SK-N-MC (cell line): ENCODE data around the gene ZNF575.
A peak's percentile ranks its signal among the peaks of the same experiment; 100 is the strongest.

ENCODE experiments used
- DNase-seq: peaks from one replicate; pipeline ENCODE4 v3.0.0-alpha.2; 2011; ENCODE audit warnings: low read depth, low spot score
- H3K27ac ChIP-seq: fragments of 200-600 bp; sonication (generic); 2 replicates; pipeline ENCODE4 v1.5.1; 2016; ENCODE audit warnings: mixed run types
- H3K36me3 ChIP-seq: fragments of 200-600 bp; sonication (generic); 2 replicates; pipeline ENCODE4 v1.6.1; 2017; ENCODE audit warnings: antibody characterized with exemption, low read length, mixed read lengths; ENCODE audit not compliant: insufficient read depth
- H3K4me3 ChIP-seq: fragments of 200-600 bp; sonication (generic); 2 replicates; pipeline ENCODE4 v1.5.1; 2016
- H3K9ac ChIP-seq: fragments of 200-600 bp; sonication (generic); 2 replicates; pipeline ENCODE4 v1.8.0; 2017; ENCODE audit warnings: mixed run types, mixed read lengths; ENCODE audit not compliant: insufficient read length
- H3K9me3 ChIP-seq: fragments of 200-600 bp; sonication (generic); 2 replicates; pipeline ENCODE4 v1.6.1; 2017; ENCODE audit warnings: low read depth, mild to moderate bottlenecking, antibody characterized with exemption, low read length, moderate library complexity, mixed read lengths
- EZH2 ChIP-seq: fragments of 200-600 bp; sonication (generic); IDR thresholded peaks from one replicate; pipeline ENCODE4 v1.6.1; 2017; ENCODE audit warnings: antibody characterized with exemption
- FOXP2 ChIP-seq: optimal IDR thresholded peaks from 2 replicates; pipeline ENCODE3; 2011; ENCODE audit warnings: mild to moderate bottlenecking, moderate library complexity; ENCODE audit not compliant: insufficient read depth; ENCODE audit errors: extremely low read length, control extremely low read depth
- POLR2AphosphoS5 ChIP-seq: IDR thresholded peaks from 2 replicates; pipeline ENCODE4 v1.6.1; 2012; ENCODE audit warnings: mild to moderate bottlenecking, low read depth, low read length, borderline replicate concordance

The ZNF575 gene

DNA sequence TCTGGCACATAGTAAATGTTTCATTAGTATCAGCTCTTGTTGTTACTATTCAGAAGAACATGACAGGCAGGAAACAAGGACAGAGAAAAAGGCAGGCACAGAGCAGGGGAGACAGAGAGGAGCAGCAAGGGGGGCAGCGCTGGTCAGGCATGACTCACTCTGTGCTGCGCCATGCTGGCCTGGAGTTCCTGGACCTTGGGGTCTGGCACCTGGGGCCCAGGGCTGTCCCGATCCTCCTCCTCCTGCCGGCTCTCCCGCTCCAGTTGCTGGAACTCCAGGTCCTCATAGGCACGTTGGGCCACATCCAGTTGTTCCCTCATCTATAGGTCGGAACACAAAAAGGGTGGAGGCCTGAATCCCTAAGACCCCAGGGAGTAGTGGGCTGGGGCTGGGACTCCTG is 36.0 kb upstream of the ZNF575 start:
- no peaks in the 10 kb centered on the region for H3K36me3 ChIP-seq
- no peaks in the 10 kb centered on the region for H3K9me3 ChIP-seq
- no peak for DNase-seq

DNA sequence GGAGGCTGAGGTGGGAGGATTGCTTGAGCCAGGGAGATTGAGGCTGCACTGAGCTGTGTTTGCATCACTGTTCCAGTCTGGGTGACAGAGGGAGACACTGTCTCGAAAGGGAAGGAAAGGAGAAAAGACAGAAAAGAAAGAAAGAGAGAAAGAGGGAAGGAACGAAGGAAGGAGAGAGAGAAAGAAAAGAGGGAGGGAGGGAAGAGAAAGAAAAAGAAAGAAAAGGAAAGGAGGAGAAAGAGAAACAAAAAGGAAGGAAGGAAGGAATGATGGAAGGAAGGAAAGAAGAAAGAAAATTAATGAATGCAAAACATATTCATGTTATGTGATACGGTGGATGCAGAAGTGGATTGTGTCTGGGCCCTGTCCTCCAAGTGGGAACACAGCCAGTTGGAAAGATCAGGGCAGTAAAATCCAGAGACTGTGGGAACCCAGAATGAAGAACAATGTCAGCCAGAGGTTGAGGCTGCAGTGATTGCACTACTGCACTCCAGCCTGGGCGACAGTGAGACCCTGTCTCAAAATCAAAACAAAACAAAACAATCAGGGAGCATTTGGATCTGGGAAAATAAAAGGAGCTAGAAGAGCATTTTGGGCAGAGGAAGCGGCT is 34.6 kb upstream of the ZNF575 start:
- Histone ChIP-seq H3K9ac (no peak overlapping the region), H3K36me3 (no peaks in the 10 kb centered on the region), H3K9me3 (no peaks in the 10 kb centered on the region), H3K4me3 (no peak overlapping the region), H3K27ac (no peak overlapping the region)
- TF ChIP-seq EZH2 (no peak), POLR2AphosphoS5 (no peak), FOXP2 (no peak)
- DNase-seq: no peak

More for the DNA sequence above, 36.0 kb upstream of the ZNF575 start:
- H3K4me3 ChIP-seq: no peak overlapping the region
- TF ChIP-seq POLR2AphosphoS5 (no peak), EZH2 (no peak), FOXP2 (no peak)
- H3K9ac ChIP-seq: no peak overlapping the region
- H3K27ac ChIP-seq: no peak overlapping the region

DNA sequence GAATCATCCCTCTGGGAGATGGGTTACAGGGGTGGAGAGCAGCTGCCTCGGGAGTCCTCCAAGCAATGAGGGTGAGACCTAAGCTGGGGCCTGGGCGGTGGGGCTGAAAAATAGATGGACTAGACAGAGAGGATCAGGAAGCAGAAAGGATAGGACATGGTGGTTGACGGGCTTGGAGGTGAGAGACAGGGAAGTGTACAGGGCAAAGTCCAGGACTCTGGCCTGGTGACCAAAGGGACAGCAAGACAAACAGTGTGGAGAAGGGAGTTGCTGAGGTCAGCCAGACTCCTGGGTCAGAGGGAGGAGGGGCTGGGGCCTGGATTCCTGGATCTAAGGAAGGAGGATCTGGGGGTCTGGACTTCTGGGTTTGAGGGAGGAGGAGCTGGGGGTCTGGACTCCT is 33.9 kb upstream of the ZNF575 start:
- H3K9me3 ChIP-seq: no peaks in the 10 kb centered on the region
- no peak for DNase-seq
- H3K27ac ChIP-seq: no peak overlapping the region
- TF ChIP-seq POLR2AphosphoS5 (no peak), EZH2 (no peak), FOXP2 (no peak)
- H3K4me3 ChIP-seq: no peak overlapping the region
- H3K36me3 ChIP-seq: no peaks in the 10 kb centered on the region
- H3K9ac ChIP-seq: no peak overlapping the region

- no peak overlapping the region for H3K4me3 ChIP-seq
- no peaks in the 10 kb centered on the region for H3K9me3 ChIP-seq
- no peak overlapping the region for H3K27ac ChIP-seq
- no peak for DNase-seq
- no peak overlapping the region for H3K9ac ChIP-seq
- TF ChIP-seq POLR2AphosphoS5: no peak
- TF ChIP-seq EZH2: no peak
- no peaks in the 10 kb centered on the region for H3K36me3 ChIP-seq
Observed at GRCh38 chr19:43501661-43502418, 31.1 kb upstream of the ZNF575 start.

DNA sequence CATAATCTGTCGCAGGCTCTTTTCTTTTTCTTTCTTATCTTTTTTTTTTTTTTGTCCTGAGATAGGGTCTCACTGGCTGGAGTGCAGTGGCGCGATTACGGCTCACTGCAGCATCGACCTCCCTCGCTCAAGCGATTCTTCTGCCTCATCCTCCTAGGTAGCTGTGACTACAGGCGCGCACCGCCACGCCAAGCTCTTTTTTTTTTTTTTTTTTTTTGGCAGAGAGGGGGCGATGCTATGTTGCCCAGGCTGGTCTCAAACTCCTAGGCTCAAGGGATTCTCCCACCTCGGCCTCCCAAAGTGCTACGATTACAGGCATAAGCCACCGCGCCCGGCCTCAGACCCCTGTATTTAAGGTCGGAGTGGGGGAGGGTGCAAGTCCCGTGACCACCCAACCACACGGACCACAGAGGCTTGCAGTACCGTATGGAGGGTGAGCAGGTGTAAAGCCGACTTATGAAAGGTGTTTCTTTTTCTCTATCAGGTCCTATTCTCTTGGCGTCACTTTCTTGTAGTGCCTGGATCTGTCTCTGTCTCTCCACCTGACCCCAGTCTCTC is 30.5 kb upstream of the ZNF575 start:
- H3K4me3 ChIP-seq: no peak overlapping the region
- H3K9me3 ChIP-seq: no peaks in the 10 kb centered on the region
- H3K27ac ChIP-seq: no peak overlapping the region
- H3K9ac ChIP-seq: no peak overlapping the region
- TF ChIP-seq FOXP2 (no peak), EZH2 (no peak), POLR2AphosphoS5 (no peak)
- no peaks in the 10 kb centered on the region for H3K36me3 ChIP-seq
- no peak for DNase-seq

- Histone ChIP-seq H3K36me3 (no peaks in the 10 kb centered on the region), H3K9me3 (no peaks in the 10 kb centered on the region), H3K27ac (no peak overlapping the region), H3K4me3 (peak overlapping the region; percentile 93), H3K9ac (peak overlapping the region; percentile 77)
- TF ChIP-seq FOXP2 (no peak), EZH2 (no peak), POLR2AphosphoS5 (peak; percentile 66; the same call in 1 of the 2 replicates)
- DNase-seq: peak; percentile 48
Observed at GRCh38 chr19:43503501-43504425, 29.2 kb upstream of the ZNF575 start.

- H3K36me3 ChIP-seq: no peaks in the 10 kb centered on the region
- DNase-seq: no peak
- no peak for TF ChIP-seq FOXP2
- no peak for TF ChIP-seq EZH2
- TF ChIP-seq POLR2AphosphoS5: no peak
- H3K27ac ChIP-seq: no peak within 1 kb of the TSS
- H3K9me3 ChIP-seq: no peaks in the 10 kb centered on the region
- peak within 1 kb of the TSS; percentile 93 for H3K4me3 ChIP-seq
- H3K9ac ChIP-seq: peak within 1 kb of the TSS; percentile 77
Observed at GRCh38 chr19:43504426-43505185, 28.4 kb upstream of the ZNF575 start, which contains the start of gene PHLDB3. Gene PHLDB3 (minus strand): TSS chr19:43504746. CDS start chr19:43504118, 628 bp downstream.
